Transverse colon (tissue), 4 donors: ENCODE results near the gene ENTPD5. TPM values are rescaled to one million over a fixed set of nuclear protein-coding genes. Genes with fewer than 3 reads are reported as not detected.

Experiments used
- DNase-seq: peaks from one replicate; pipeline ENCODE4 v3.0.0-alpha.2; 2019
- H3K27ac ChIP-seq, 4 donors: fragments of 200-600 bp; sonication (generic); 2 replicates each; pipeline ENCODE4 v1.5.1; 2016 to 2018; ENCODE audit warnings: inconsistent platforms in 4 of 4
- H3K27me3 ChIP-seq: fragments of 200-600 bp; sonication (generic); 2 replicates; pipeline ENCODE4 v1.5.1; 2017; ENCODE audit warnings: inconsistent platforms
- H3K36me3 ChIP-seq, 4 donors: fragments of 200-600 bp; sonication (generic); 2 replicates each; pipeline ENCODE4 v1.5.1; 2017 to 2019; ENCODE audit warnings: inconsistent platforms in 4 of 4
- H3K4me1 ChIP-seq, 4 donors: fragments of 200-600 bp; sonication (generic); 2 replicates each; pipeline ENCODE4 v1.5.1; 2017 to 2020; ENCODE audit warnings: inconsistent platforms in 4 of 4
- H3K4me3 ChIP-seq, 4 donors: fragments of 200-600 bp; sonication (generic); 1 replicate in 1 of 4; 2 replicates in 3 of 4; pipeline versions ENCODE4 v1.5.1 to v1.6.1; 2017 to 2019; ENCODE audit warnings: inconsistent platforms in 4 of 4
- H3K9me3 ChIP-seq, 2 donors: fragments of 200-600 bp; sonication (generic); 2 replicates each; pipeline ENCODE4 v1.5.1; 2017 to 2019; ENCODE audit warnings: inconsistent platforms in 2 of 2
- EP300 ChIP-seq: sonication (generic); formaldehyde crosslinking; IDR thresholded peaks from one replicate; pipeline ENCODE4 v1.6.1; 2017; ENCODE audit warnings: antibody characterized with exemption, low read depth
- POLR2A ChIP-seq: fragments of 450-650 bp; IDR thresholded peaks from one replicate; pipeline ENCODE4 v1.6.1; 2016; ENCODE audit warnings: antibody characterized with exemption, mild to moderate bottlenecking, moderate library complexity
- POLR2AphosphoS5 ChIP-seq, 3 donors: sonication (generic); formaldehyde crosslinking; IDR thresholded peaks; one replicate each; pipeline ENCODE4 v1.6.1; 2016; ENCODE audit warnings: antibody characterized with exemption in 3 of 3
- WGBS, 2 donors: methylation state at CpG; one replicate each; pipeline ENCODE4 v1.1.5; 2018; ENCODE audit warnings: low coverage in 1 of 2; 5-methylcytosine and 5-hydroxymethylcytosine counted together
- in situ Hi-C, 4 donors: fragments of 200-750 bp; cut with MboI; loops; one replicate each; pipeline versions ENCODE4 v1.15.0 to v1.15.1; 2017; ENCODE audit warnings: low sequenced_read_pairs in 3 of 4, low pct_ligation_motif_present in 1 of 4, low pct_unique_long_range_greater_than_20kb in 1 of 4
- intact Hi-C: fragments of 100-400 bp; cut with DNase I; formaldehyde crosslinking; loops from one replicate; pipeline ENCODE4 v1.15.1; 2023; ENCODE audit warnings: low total_unique reads
- total RNA-seq, 4 donors: library from RNA; depleted of rRNA; stranded (reverse); fragments of >200 nt; gene quantifications; one replicate each; pipeline ENCODE4 v1.1.0, GENCODE V29; 2016
- TF ChIP-seq, protein P1 (sequence below), 5 experiments: fragments of 200-600 bp in 3 of 5; fragments of 450-650 bp in 2 of 5; sonication (generic) in 3 of 5; IDR thresholded peaks; 1 replicate in 2 of 5; 2 replicates in 3 of 5; pipeline ENCODE4 v1.5.1; 2016 to 2017; ENCODE audit warnings: antibody characterized with exemption in 5 of 5, inconsistent platforms in 3 of 5, mild to moderate bottlenecking in 2 of 5, moderate library complexity in 1 of 5

Gene ENTPD5
- total RNA-seq, 4 donors from 2014 or later: 60.9 to 311 (median 219) TPM

DNA sequence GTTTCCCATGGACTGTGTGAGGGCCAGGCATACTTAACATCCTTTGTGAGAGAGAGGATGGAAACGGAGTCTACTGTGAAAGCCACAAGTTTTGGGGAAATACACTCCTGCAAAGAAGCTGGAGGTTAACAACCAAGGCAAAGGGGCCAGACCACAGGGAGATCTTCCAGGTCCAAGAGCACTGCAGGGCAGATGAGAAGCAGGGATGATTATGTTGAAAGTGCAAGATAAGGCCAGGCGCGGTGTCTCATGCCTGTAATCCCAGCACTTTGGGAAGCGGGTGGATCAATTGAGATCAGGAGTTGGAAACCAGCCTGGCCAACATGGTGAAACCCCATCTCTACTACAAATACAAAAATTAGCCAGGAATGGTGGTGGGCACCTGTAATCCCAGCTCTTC, 53.9 kb downstream of the ENTPD5 start:
- H3K4me1 ChIP-seq: no peaks in the 10 kb centered on the region
- in situ Hi-C loops: no loop called here
- intact Hi-C loops: no loop called here
- H3K27me3 ChIP-seq: no peaks in the 10 kb centered on the region
- WGBS, 2 donors: 73 to 90% methylated on average over 2 to 4 of the region's 4 CpGs
- H3K4me3 ChIP-seq: no peak overlapping the region
- DNase-seq: no peak
- H3K9me3 ChIP-seq: no peaks in the 10 kb centered on the region
- TF ChIP-seq, protein P1, sequence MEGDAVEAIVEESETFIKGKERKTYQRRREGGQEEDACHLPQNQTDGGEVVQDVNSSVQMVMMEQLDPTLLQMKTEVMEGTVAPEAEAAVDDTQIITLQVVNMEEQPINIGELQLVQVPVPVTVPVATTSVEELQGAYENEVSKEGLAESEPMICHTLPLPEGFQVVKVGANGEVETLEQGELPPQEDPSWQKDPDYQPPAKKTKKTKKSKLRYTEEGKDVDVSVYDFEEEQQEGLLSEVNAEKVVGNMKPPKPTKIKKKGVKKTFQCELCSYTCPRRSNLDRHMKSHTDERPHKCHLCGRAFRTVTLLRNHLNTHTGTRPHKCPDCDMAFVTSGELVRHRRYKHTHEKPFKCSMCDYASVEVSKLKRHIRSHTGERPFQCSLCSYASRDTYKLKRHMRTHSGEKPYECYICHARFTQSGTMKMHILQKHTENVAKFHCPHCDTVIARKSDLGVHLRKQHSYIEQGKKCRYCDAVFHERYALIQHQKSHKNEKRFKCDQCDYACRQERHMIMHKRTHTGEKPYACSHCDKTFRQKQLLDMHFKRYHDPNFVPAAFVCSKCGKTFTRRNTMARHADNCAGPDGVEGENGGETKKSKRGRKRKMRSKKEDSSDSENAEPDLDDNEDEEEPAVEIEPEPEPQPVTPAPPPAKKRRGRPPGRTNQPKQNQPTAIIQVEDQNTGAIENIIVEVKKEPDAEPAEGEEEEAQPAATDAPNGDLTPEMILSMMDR (IDR thresholded peaks at IDR 0.05): no peak
- TF ChIP-seq POLR2A (no peak), POLR2AphosphoS5 (IDR thresholded peaks at IDR 0.05) (no peak), EP300 (no peak)
- H3K36me3 ChIP-seq: peaks cover 0 to 75% (median 34%) of the 10 kb centered on the region in 4 donors
- H3K27ac ChIP-seq: no peak overlapping the region

DNA sequence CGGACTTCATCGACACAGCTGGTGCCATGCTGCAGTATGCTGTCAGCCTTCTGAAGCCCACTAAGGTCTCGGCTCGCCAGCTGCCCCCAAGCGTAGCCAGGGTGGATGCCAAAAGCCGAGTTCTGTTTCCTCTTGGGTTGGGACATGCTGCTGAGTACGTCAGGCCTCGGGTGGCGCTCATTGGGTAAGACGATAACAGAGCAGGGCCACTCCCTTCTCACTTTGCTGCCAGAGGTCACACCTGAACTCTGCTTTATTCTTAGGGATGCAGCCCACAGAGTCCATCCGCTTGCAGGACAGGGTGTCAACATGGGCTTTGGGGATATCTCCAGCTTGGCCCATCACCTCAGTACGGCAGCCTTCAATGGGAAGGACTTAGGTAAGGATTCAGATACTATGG, 57.9 kb downstream of the ENTPD5 start:
- Histone ChIP-seq H3K36me3 (peaks cover 0 to 81% (median 38%) of the 10 kb centered on the region in 4 donors), H3K27me3 (no peaks in the 10 kb centered on the region), H3K9me3 (no peaks in the 10 kb centered on the region), H3K4me1 (no peaks in the 10 kb centered on the region), H3K4me3 (no peak overlapping the region), H3K27ac (no peak overlapping the region)
- no peak for DNase-seq
- 86% methylated on average over 12 of the region's 12 CpGs; no CpG with 5 or more reads in 1 of the 2 donors for WGBS, 2 donors
- in situ Hi-C loops (no loop called here), intact Hi-C loops (no loop called here)
- TF ChIP-seq EP300 (no peak), POLR2AphosphoS5 (IDR thresholded peaks at IDR 0.05) (no peak), POLR2A (no peak)
- TF ChIP-seq, protein P1 (IDR thresholded peaks at IDR 0.05): no peak

DNA sequence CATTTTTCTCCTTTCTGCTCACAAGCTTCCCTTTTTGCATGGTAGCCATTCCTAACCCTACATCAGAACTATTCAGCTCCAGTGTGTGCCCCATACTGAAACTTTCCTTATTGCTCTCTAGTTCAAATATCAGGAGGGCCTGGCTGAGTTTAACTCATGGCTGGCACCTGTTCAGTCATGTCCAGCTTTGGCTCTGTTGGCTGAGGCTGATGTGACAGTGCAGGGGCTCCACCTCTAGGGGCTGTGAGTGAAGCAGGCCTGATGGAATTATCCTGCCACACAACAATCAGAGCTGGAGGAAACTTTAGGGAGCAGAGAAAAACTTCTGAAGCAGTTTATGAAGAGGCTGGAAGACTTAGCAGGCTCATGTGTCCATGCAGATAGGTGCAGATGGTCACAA, 60.5 kb downstream of the ENTPD5 start:
- Histone ChIP-seq H3K36me3 (peaks cover 0 to 74% (median 33%) of the 10 kb centered on the region in 4 donors), H3K27ac (no peak overlapping the region)
- in situ Hi-C loops: no loop called here

DNA sequence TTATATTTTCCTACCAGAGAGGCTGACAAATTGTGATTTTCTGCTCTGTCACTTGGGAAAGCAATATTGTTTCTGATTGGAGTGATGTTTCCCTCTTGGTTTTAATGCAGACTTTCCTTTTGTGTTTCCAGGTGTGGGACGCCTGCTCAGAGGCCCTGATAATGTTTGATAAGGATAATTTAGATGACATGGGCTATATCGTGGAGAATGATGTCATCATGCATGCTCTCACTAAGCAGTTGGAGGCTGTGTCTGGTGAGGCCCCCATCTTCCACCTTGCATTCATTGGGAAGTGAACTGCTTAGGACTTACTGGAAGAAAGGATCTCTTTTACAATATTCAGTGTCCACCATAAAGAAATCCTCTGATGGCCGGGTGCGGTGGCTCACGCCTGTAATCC, 63.4 kb downstream of the ENTPD5 start:
- no peaks in the 10 kb centered on the region for H3K27me3 ChIP-seq
- intact Hi-C loops: no loop called here
- no peak overlapping the region for H3K27ac ChIP-seq
- TF ChIP-seq POLR2A (no peak), EP300 (no peak), POLR2AphosphoS5 (IDR thresholded peaks at IDR 0.05) (no peak)
- TF ChIP-seq, protein P1 (IDR thresholded peaks at IDR 0.05): no peak
- 76 to 82% methylated on average over 2 to 5 of the region's 5 CpGs for WGBS, 2 donors
- in situ Hi-C loops: no loop called here
- H3K4me3 ChIP-seq: no peak overlapping the region
- no peak for DNase-seq
- H3K4me1 ChIP-seq: peaks cover 0 to 7% (median 4%) of the 10 kb centered on the region in 4 donors
- peaks cover 0 to 50% (median 23%) of the 10 kb centered on the region in 4 donors for H3K36me3 ChIP-seq
- H3K9me3 ChIP-seq: no peaks in the 10 kb centered on the region

More for the DNA sequence above, 60.5 kb downstream of the ENTPD5 start:
- Histone ChIP-seq H3K4me3 (no peak overlapping the region), H3K27me3 (no peaks in the 10 kb centered on the region), H3K4me1 (no peaks in the 10 kb centered on the region), H3K9me3 (no peaks in the 10 kb centered on the region)
- TF ChIP-seq, protein P1 (IDR thresholded peaks at IDR 0.05): no peak
- TF ChIP-seq POLR2AphosphoS5 (IDR thresholded peaks at IDR 0.05) (no peak), EP300 (no peak), POLR2A (no peak)
- intact Hi-C loops: no loop called here
- DNase-seq: no peak
